ENCODE measurements around the gene DEPDC5.
"Not testable (repeated sequence)": the region's sequence is repeated elsewhere in the genome, so short reads cannot be mapped to it uniquely, and the experiment has no call there.

GRCh38 chr22:31740314-31740713, 13.5 kb upstream of the DEPDC5 start:
- TF ChIP-seq POLR2A (IDR thresholded peaks at IDR 0.05; ENCODE audit: extremely low read depth, insufficient read length); CTCF (IDR thresholded peaks at IDR 0.05; ENCODE audit: low read depth, low read length); MYC (IDR thresholded peaks at IDR 0.05; ENCODE audit: low read depth, low read length): not testable (repeated sequence)

Measured in NB4 (cell line).